GM19463 (cell line): Measurements from ENCODE around the gene KCNQ2.

Experiments used
- ATAC-seq: cut with Tn5 transposase; IDR thresholded peaks from one replicate; pipeline ENCODE4 v1.9.1; 2021; ENCODE audit warnings: mild to moderate bottlenecking, moderate library complexity; ENCODE audit not compliant: unreplicated experiment

KCNQ2 gene

DNA sequence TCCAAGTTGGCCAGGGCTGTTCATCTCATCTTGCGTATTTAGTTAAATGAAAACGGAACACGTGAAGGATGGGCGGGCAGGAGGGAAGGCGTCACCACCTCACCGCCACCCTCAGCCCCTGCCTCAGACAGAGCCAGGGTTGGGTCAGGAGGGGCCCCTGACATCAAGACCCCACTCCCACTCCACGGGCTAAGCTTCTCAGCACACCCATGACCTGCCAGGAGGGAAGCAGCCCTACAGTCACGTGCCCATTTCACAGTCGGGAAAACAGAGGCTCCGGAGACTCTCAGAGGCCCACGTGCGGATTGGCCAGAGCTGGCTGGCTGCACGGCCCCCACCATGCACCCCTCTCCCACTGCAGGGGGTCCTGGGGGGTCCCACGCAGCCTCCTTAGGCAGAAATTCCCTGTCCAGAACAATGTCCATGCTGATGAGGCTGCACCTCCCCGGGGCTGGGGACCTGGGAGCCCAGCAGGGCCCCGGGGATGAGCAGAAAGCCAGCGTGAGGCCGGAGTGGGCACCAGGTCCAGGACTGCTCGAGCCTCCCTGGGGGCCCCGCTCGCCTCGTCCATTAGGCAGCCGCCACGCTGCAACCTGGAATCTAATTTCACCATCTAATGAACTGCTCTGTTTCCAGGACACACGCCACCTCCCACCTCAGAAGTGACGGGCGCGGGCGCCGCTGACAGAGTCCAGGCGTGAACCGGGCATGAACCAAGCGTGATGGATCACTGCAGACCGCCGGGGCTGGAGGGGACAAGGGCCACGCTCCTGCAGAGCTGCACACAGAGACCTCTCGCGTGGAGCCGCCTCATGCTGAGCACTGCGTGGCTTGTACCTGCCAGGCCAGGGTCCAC lies 15.8 kb downstream of the KCNQ2 start:
- ATAC-seq, result no peak

DNA sequence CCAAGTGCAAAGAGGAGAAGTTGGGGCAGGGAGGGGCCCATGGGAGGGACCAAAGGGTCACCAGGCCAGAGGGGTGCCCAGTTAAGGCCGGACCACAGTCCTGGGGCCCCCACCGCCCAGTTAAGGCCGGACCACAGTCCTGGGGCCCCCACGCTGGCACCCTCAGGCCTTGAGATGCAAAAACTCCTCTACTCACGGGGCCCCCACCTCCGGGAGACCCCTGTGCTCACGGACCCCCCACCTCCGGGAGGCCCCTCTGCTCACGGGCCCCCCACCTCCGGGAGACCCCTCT lies 16.9 kb downstream of the KCNQ2 start:
- no peak for ATAC-seq

DNA sequence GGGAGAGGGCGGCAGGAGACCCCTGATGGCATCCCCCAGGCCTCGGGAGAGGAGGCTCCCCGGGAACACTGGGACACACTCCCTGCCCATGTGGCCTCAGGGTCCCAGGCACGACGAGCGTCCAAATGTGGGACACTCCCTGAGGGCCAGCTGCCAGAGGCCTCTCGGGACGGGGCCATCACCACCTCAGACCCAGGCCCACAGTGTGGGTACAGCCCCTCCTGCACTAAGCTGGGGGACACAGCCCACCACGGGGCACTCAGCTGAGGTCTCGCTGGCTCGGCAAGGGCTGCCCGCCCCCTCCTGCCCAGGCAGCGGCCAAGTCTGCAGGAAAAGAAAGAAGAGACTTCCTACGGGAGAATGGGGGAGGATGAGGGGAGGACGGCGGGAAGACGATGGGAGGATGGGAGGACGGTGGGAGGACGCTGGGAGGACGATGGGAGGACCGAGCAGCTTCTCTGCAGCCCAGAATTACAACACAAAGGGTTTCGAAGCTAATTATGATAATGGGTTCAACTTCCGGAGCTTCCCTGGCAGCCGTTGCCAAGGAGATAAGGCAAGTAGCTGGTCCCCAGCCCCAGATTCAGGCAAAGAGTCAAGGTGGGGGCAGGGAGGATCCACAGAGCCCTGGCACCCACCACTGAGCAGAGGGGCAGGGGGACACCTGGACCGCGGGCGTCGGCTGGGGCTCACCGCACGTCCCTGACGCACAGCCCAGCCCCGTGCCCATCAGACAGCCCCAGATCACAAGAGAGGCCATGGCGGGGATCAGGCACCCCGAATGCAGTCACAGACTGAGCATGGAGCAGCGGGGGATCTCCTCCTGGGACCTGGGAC lies 17.5 kb downstream of the KCNQ2 start:
- ATAC-seq, result no peak

DNA sequence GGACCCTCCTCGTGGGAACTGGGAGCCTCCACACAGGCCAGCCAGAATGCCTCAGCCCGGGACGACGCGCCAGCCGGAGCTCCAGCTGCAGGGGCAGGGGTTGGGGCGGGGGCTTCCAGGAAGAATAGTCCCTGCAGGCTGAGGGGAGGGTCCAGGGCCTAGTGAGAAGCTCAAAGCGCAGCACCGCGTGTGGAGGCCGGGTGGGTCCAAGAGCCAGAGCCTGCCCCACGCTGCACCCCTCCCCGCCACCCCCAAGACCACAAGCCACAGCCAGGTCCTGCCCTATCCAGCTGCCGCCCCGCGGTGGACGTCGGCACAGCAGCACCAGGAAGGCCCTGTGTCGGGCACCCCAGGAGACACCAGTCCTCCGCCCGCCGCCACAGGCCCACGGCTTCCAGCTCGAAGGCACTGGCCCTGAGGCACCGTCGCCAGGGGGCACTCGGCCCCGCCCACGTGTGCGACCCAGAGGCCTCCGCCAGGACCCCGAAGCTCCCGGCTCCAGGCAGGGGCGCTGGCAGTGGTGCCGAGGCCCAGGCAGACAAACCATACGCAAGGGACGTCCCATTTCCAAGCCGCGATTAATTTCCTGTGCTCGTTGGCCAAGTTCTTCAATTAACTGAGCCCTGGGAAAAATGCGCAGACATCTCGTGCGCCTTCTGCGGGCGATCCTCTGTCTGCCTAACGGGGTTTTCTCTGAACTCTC lies 19.5 kb downstream of the KCNQ2 start:
- no peak for ATAC-seq

- ATAC-seq, result no peak
These were observed 20.1 kb downstream of the KCNQ2 start for GRCh38 chr20:63452341-63452740.

GRCh38 chr20:63451821-63452220 lies 20.6 kb downstream of the KCNQ2 start:
- no peak for ATAC-seq

DNA sequence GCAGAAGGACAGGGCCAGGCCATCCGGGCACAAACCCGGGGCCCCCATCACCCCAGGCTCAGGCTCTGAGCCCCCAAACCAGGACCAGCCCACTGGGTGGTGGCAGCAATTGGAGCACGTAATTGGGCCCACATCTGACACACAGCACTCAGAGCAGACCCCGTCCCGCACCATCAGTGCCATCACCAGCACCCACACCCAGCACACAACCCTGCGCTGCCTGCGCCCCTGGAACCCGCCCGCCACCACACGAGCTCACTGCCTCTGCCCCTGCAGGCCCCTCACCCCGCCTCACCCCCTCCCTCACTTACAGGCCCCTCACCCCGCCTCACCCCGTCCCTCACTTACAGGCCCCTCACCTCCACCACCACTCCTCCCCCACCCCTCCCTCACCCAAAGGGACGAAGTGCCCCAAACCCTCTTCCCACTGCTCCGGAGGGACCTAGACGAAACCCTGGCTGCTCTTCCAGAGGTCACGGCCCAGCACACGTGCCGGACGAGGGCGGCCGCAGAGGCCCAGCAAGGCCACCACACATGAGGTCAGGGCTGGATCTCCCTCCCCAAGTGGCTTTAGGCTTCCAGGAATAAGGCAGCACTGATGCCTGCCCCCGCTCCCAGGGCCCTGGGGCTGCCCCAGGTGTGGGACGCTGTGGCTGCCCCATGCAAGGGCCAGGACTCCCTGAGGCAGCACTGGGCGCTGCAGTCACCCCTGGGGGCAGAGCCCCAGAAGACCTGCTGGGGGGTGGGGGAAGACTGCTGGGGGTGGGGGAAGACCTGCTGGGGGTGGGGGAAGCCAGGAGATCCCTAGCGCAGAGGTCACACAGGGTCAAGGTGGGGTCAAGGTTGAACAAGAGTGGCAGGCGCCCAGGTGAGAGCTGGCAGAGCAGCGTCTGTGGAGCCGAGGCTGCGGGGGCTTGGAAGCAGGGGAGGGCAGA lies 22.4 kb downstream of the KCNQ2 start:
- no peak for ATAC-seq

GRCh38 chr20:63449025-63449424 lies 23.4 kb downstream of the KCNQ2 start:
- ATAC-seq, result no peak

- no peak for ATAC-seq
These were observed 24.4 kb downstream of the KCNQ2 start for GRCh38 chr20:63448031-63448430.

- no peak for ATAC-seq
These were observed 25.1 kb downstream of the KCNQ2 start for GRCh38 chr20:63447320-63447719.

- no peak for ATAC-seq
These were observed 26.0 kb downstream of the KCNQ2 start for GRCh38 chr20:63446216-63447024.

GRCh38 chr20:63445075-63445734 lies 27.2 kb downstream of the KCNQ2 start:
- ATAC-seq, result no peak

- no peak for ATAC-seq
These were observed 27.9 kb downstream of the KCNQ2 start for GRCh38 chr20:63444548-63444947.

- ATAC-seq, result no peak
These were observed 28.7 kb downstream of the KCNQ2 start for GRCh38 chr20:63443606-63444395.

DNA sequence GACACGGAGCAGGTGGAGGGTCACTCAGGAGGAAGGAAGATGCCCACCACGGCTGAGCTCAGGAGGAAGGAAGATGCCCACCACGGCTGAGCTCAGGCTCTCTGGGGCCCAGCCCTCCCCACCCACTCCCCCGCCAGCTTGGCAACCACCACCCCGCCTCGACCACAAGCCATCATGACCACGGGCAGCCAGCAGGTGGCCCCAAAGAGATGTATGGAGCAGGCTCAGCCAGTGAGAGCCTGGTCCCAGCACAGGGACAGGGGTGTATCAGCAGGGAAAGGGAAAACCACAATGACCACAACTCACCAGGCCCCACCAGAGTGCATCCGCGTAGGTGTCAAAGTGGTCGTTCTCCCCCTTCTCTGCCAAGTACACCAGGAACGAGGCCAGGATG lies 30.4 kb downstream of the KCNQ2 start:
- ATAC-seq, result no peak

- ATAC-seq, result no peak
These were observed 31.0 kb downstream of the KCNQ2 start for GRCh38 chr20:63441136-63442099.

DNA sequence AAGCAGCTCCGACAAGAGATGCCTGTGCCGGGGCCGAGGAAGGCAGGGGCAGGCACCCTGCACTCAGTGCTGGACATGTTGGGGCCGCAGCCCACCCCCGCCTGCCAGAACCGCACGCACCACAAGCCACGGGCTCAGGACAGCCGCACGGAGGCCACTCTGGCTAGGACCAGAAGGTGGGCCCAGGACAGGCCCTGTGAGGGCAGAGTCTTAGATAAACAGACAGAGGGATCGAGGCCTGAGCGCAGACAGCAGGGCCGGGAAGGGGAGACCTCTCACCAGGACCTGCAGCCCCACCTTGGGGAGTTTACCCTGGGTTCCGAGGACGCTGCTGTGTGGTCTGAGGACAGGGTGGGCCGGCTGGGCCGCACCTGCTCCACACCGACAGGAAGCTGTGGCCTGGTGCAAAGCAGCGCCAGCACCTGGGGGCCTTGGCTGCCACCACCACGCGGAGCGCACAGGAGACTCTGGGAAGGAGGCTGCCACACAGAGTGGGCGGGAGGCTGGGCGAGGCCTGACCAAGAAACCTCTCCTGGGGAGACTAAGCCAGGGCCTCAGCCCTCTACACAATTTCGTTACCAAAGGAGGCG lies 32.0 kb downstream of the KCNQ2 start:
- no peak for ATAC-seq
